SH-SY5Y (cell line): ENCODE data around the gene MYRIP.

Experiments
- GATA2 ChIP-seq: IDR thresholded peaks from 2 replicates; pipeline ENCODE4 v1.6.1; 2011; ENCODE audit warnings: mild to moderate bottlenecking, low read depth, low read length
- GATA3 ChIP-seq: IDR thresholded peaks from 2 replicates; pipeline ENCODE4 v1.6.1; 2011; ENCODE audit warnings: low read depth, mild to moderate bottlenecking, low read length, moderate library complexity

MYRIP gene

GRCh38 chr3:40008796-40009195, 199.4 kb downstream of the MYRIP start:
- TF ChIP-seq GATA3, result no peak
- no peak for TF ChIP-seq GATA2

- TF ChIP-seq GATA2 (no peak), GATA3 (no peak)
Observed at GRCh38 chr3:40009991-40010390, 200.6 kb downstream of the MYRIP start.

- no peak for TF ChIP-seq GATA3
- no peak for TF ChIP-seq GATA2
Observed at GRCh38 chr3:40012381-40012780, 203.0 kb downstream of the MYRIP start.

- no peak for TF ChIP-seq GATA3
- no peak for TF ChIP-seq GATA2
Observed at GRCh38 chr3:40016391-40016790, 207.0 kb downstream of the MYRIP start.

GRCh38 chr3:40018369-40018768, 209.0 kb downstream of the MYRIP start:
- no peak for TF ChIP-seq GATA3
- TF ChIP-seq GATA2, result no peak

GRCh38 chr3:40019376-40019775, 210.0 kb downstream of the MYRIP start:
- no peak for TF ChIP-seq GATA3
- no peak for TF ChIP-seq GATA2

- TF ChIP-seq GATA2, result no peak
- no peak for TF ChIP-seq GATA3
Observed at GRCh38 chr3:40020689-40021088, 211.3 kb downstream of the MYRIP start.

GRCh38 chr3:40021338-40021737, 211.9 kb downstream of the MYRIP start:
- no peak for TF ChIP-seq GATA3
- TF ChIP-seq GATA2, result no peak

GRCh38 chr3:40022297-40022827, 213.0 kb downstream of the MYRIP start:
- TF ChIP-seq GATA3, result no peak

GRCh38 chr3:40024526-40024925, 215.1 kb downstream of the MYRIP start:
- TF ChIP-seq GATA3 (no peak), GATA2 (no peak)

GRCh38 chr3:40035177-40035576, 225.8 kb downstream of the MYRIP start:
- TF ChIP-seq GATA3 (no peak), GATA2 (no peak)

- TF ChIP-seq GATA2 (no peak), GATA3 (no peak)
Observed at GRCh38 chr3:40037582-40037981, 228.2 kb downstream of the MYRIP start.

GRCh38 chr3:40042752-40043443, 233.5 kb downstream of the MYRIP start:
- TF ChIP-seq GATA2, result no peak
- TF ChIP-seq GATA3, result no peak

GRCh38 chr3:40043444-40043755, 234.0 kb downstream of the MYRIP start:
- peak; percentile 84 for TF ChIP-seq GATA3
- peak; percentile 63 for TF ChIP-seq GATA2

- no peak for TF ChIP-seq GATA2
- TF ChIP-seq GATA3, result no peak
Observed at GRCh38 chr3:40044487-40044886, 235.1 kb downstream of the MYRIP start.

- TF ChIP-seq GATA3, result no peak
- no peak for TF ChIP-seq GATA2
Observed at GRCh38 chr3:40045051-40045450, 235.6 kb downstream of the MYRIP start.
